Subcutaneous adipose tissue (tissue), 4 donors: ENCODE results near the gene TRMT61A. TPM values are rescaled to one million over a fixed set of nuclear protein-coding genes. Genes with fewer than 3 reads are reported as not detected.

Source experiments
- total RNA-seq, 4 donors: library from RNA; depleted of rRNA; stranded (reverse); fragments of >200 nt; gene quantifications; one replicate each; pipeline ENCODE4 v1.1.0, GENCODE V29; 2016
- TF ChIP-seq, protein P1 (sequence below): fragments of 450-650 bp; IDR thresholded peaks from one replicate; pipeline ENCODE4 v1.5.1; 2016; ENCODE audit warnings: low read depth, mild to moderate bottlenecking, control low read depth, antibody characterized with exemption, moderate library complexity

Gene TRMT61A
- total RNA-seq, 4 donors from 2014 or later = 3.1 to 13.9 (median 9.9) TPM

DNA sequence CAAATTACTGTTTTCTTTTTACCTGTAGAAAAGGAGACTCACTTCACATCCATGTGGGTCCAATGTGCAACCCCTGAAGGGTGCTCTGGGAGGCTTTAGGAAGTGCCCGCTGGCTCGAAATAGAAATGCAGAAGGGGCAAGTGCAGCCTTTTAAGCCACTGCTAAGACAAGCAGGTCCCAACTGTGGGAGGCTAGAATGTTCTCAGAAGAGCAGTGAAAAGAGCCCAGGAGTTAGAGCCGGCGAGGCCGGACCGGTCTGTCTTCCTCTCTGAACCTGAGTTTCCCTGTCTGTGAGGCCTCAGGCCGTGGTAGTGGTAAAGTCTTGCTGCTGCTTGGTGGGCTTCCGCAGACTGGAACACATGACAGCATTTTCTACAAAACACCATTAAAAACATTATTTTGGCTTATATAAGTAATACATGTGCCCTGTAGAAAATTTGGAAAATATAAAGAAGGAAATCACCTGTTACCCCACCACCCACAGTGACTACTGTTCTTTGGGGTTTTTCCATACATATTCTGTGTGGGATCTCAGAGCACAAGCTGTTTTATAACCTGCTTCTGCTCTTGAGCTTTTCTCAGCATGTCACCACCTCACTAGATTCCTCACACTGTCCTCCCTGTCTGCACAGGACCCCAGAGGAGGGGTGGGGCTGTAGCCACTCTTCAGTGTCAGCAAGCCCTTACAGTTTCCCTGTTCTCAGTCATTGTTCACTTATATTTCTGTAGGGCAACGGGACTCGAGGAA, 12.4 kb upstream of the TRMT61A start:
- TF ChIP-seq, protein P1, sequence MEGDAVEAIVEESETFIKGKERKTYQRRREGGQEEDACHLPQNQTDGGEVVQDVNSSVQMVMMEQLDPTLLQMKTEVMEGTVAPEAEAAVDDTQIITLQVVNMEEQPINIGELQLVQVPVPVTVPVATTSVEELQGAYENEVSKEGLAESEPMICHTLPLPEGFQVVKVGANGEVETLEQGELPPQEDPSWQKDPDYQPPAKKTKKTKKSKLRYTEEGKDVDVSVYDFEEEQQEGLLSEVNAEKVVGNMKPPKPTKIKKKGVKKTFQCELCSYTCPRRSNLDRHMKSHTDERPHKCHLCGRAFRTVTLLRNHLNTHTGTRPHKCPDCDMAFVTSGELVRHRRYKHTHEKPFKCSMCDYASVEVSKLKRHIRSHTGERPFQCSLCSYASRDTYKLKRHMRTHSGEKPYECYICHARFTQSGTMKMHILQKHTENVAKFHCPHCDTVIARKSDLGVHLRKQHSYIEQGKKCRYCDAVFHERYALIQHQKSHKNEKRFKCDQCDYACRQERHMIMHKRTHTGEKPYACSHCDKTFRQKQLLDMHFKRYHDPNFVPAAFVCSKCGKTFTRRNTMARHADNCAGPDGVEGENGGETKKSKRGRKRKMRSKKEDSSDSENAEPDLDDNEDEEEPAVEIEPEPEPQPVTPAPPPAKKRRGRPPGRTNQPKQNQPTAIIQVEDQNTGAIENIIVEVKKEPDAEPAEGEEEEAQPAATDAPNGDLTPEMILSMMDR = no peak

DNA sequence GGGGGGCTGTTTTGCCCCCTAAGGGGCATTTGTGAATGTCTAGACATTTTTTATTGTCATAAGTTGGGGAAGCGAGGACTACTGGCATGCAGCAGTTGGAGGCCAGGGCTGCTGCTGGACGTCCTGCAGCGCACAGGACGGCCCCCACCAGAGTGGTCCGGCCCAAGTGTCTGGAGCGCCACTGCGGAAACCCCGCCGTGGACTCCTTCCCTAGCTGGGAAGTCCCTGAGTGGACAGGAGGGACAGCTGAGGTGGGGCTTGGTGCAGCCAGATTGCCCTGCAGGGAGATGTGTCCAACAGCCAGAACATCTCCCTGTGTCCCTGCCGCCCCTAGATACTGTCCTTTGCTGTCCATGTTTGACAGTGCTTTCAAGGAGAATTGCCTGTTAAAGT, 11.8 kb upstream of the TRMT61A start:
- TF ChIP-seq, protein P1 = no peak

DNA sequence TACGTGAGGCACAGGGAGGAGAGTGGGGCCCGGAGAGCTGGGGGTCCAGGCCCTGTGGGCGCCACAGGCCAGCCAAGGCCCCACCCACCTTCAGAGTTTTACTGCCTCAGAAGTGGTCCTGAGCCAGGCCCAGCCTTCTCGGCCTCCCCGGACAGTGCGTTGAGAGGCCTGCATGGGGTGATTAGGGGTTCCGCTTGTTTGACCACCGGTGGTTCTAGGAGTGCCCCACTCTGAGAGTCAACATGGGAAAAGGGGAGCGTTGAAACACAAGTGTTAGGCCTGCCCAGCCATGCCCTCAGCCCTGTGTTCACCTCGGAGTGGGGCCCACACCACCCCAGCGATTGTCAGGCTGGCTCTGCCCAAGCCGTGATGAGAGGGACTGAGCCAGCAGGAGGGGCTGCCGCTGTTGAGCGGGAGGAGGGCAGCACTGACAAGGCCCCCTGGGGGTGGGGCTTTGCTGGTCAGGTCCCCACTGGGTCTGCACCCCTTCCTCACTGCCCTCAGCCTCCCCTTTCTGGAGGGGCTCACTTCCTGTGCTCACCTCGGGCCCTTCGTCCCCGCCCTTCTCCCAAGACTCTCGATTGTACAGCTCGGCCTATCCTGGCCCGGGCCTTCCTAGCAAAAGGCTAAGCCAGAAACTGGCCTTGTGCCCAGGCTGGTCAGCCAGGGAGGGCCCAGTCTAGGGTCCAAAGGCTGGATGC, 11.1 kb upstream of the TRMT61A start:
- TF ChIP-seq, protein P1 = no peak

DNA sequence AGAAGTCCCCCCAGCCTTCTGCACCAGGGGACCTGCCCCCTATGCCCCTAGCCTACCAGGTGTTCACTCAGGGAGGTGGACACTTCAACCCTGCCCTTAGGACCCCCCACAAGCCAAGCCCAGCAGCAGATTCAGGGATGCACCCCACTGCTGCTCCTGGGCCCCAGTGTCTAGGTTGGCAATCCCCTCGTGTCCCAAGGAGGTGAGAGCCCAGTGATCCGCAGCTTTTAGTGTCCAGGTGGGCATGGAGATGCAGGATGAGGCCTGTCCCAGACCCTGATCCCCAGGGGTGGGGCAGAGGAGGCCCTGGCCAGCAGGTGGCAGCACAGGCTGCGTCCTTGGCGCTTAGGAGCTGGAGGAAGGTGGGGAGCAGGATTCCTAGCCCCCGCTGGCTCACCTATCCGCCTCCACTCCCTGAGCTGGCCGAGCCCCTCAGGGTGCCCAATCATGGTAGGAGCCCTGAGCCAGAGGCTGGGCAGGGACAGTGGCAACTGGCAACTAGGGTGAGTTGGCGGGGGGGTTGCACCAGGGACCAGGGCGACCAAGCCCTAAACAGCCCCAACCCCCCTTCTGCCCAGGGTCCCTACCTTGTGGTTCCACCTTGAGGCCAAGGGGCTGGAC, 10.5 kb upstream of the TRMT61A start:
- TF ChIP-seq, protein P1 = no peak

DNA sequence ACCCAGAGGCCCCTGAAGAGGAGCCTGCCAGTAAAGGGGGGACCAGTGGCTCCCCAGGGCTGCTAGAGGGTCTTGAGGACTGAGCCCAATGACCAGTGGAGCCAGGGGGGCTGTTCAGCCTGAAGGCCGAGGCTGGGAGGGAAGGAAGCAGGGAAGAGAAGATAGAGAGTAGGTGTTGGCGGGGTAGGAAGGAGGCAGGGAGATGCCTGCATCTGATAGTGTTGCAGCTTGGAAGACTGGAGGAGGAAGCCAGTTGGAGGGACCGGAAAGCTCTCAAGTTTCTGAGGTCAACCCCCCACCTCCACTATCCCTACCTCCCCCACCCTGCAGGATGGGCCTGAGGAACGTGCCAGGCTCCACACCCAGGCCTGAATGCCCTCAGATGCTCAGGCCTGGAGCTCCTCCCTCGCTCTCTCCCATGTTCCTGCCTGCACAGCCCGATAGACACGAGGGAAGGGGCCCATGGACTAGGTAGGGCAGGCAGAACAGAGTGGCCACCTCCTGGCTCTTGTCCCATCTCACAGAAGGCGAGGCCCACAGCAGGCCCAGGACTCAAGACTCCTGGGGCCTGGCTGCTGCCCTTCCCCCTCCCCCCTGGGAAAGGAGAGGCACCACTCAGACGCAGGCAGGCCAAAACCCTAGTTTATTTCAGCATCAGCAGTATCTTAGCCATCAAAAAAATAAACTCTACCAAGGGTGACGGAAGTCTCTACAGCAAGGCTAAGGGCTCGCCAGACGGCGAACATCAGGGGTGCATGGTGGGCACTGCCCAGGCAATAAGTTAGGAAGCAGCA, 9.8 kb upstream of the TRMT61A start:
- TF ChIP-seq, protein P1 = no peak

DNA sequence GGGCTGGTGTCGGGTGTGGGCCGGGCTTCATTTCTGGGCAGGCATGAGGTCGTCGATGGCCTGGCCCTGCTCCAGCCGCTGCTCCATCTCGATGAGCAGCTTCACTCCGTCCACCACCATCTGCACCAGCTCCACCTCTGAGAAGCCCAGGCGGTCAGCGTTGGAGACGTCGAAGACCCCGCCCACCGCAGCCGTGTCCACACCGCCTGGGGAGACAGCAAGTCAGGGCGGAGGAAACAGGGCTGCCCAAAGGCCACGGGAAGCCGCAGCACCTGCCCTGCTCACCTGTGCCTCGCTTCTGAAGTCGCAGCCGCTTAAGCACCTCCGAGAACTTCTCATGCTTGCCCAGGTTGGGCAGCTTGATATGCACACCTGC, 9.2 kb upstream of the TRMT61A start:
- TF ChIP-seq, protein P1 = no peak
